ENCODE results near the gene APBB2. TPM values are rescaled to one million over a fixed set of nuclear protein-coding genes. Genes with fewer than 3 reads are reported as not detected.

The APBB2 gene
- total and polyA plus RNA-seq, 2 of the 8 experiments (the other 6 are each of a cell fraction or from before 2014, with no cell fraction given) = 58.7 to 59.4 TPM

DNA sequence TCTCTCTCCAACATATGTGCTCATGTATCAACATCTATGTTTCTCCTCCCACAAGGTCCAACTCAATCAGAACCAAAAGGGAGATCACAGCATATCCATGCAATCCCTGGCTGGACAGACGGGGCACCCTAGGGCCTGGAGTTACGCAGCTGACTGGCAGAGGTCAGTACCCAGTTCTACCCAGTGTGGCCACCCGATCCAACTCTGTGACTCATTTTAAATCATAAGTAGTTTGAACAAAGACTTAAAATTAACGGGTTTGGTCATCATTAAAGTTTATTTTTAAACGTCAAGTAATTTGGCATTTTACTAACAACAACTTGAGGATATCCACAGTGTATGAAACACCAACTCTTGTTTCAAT is 59.5 kb downstream of the APBB2 start (continued):
- no peak for TF ChIP-seq SUZ12 (IDR thresholded peaks at IDR 0.05; ENCODE audit: low read length)
- TF ChIP-seq, protein P1, sequence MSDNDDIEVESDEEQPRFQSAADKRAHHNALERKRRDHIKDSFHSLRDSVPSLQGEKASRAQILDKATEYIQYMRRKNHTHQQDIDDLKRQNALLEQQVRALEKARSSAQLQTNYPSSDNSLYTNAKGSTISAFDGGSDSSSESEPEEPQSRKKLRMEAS (IDR thresholded peaks at IDR 0.05) = no peak
- no peak for TF ChIP-seq SP2 (IDR thresholded peaks at IDR 0.05; ENCODE audit: low read length)
- TF ChIP-seq BRCA1 (IDR thresholded peaks at IDR 0.05; ENCODE audit: low read depth, low read length) = no peak

Data from H1 (cell line).